ENCODE results near the gene WBP2.
A peak's percentile ranks its signal among the peaks of the same experiment; 100 is the strongest.

GRCh38 chr17:75842963-75843576 is 12.1 kb downstream of the WBP2 start:
- no peak for TF ChIP-seq POLR2A (IDR thresholded peaks at IDR 0.05; ENCODE audit: low read depth, low read length)
- 0 out of 2 replicates have a peak, but pooled peaks have one; percentile 13 for TF ChIP-seq POLR2AphosphoS5 (IDR thresholded peaks at IDR 0.05; ENCODE audit: low read depth, low read length)

Data from GM12892 (cell line).